ENCODE results near the gene SV2B. TPM values are rescaled to one million over a fixed set of nuclear protein-coding genes. Genes with fewer than 3 reads are reported as not detected.
A peak's percentile ranks its signal among the peaks of the same experiment; 100 is the strongest.

SV2B gene
- total RNA-seq, 1 experiment from 2014 or later = 1.4 TPM

DNA sequence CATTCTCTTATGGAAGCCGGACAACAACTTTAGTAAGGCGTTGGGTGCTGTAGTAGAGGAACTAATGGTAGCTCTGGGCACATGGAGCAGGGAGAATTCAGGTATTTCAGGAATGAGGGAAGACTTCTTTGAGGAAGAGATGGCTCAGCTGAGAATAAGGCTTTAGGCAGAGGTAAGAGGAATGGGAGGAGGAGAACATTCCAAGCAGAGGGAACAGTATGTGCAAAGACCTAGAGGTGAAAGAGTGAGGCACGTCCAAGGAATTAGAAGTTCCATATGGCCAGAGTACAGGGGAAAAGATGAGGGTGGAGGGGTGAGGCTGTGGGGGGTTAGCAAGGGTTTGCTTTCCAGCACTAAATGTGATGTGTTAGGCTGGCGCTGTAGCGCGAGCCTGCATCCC lies 1.6 kb upstream of the SV2B start:
- H3K4me3 Mint-ChIP-seq = peak overlapping the region; percentile 2
- ATAC-seq (no peak), DNase-seq (ENCODE audit: low spot score) (no peak)
- peaks cover 14% of the 10 kb centered on the region for H3K9me3 Mint-ChIP-seq
- peaks cover 3% of the 10 kb centered on the region; the same call in 1 of the 2 replicates for H3K36me3 Mint-ChIP-seq
- ChIA-PET CTCF (interaction anchor here (1.0 to 2.3 kb wide), 3 partner anchors 64 to 161 kb away, joined by 3 to 12 read pairs (median 10); no protein-coding TSS in a partner anchor), POLR2A (no interaction called here)
- H3K27ac Mint-ChIP-seq = no peak overlapping the region
- no peak for TF ChIP-seq FOXJ3 (CRISPR knock-in tag; IDR thresholded peaks at IDR 0.05; ENCODE audit: borderline replicate concordance)
- TF ChIP-seq ZNF671 (CRISPR knock-in tag; IDR thresholded peaks at IDR 0.05) = no peak
- TF ChIP-seq, protein P1, sequence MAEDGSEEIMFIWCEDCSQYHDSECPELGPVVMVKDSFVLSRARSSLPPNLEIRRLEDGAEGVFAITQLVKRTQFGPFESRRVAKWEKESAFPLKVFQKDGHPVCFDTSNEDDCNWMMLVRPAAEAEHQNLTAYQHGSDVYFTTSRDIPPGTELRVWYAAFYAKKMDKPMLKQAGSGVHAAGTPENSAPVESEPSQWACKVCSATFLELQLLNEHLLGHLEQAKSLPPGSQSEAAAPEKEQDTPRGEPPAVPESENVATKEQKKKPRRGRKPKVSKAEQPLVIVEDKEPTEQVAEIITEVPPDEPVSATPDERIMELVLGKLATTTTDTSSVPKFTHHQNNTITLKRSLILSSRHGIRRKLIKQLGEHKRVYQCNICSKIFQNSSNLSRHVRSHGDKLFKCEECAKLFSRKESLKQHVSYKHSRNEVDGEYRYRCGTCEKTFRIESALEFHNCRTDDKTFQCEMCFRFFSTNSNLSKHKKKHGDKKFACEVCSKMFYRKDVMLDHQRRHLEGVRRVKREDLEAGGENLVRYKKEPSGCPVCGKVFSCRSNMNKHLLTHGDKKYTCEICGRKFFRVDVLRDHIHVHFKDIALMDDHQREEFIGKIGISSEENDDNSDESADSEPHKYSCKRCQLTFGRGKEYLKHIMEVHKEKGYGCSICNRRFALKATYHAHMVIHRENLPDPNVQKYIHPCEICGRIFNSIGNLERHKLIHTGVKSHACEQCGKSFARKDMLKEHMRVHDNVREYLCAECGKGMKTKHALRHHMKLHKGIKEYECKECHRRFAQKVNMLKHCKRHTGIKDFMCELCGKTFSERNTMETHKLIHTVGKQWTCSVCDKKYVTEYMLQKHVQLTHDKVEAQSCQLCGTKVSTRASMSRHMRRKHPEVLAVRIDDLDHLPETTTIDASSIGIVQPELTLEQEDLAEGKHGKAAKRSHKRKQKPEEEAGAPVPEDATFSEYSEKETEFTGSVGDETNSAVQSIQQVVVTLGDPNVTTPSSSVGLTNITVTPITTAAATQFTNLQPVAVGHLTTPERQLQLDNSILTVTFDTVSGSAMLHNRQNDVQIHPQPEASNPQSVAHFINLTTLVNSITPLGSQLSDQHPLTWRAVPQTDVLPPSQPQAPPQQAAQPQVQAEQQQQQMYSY (CRISPR knock-in tag; IDR thresholded peaks at IDR 0.05) = no peak
- no peak for TF ChIP-seq PRRX2 (CRISPR knock-in tag; IDR thresholded peaks at IDR 0.05)
- no peak for TF ChIP-seq ZNF396 (CRISPR knock-in tag; IDR thresholded peaks at IDR 0.05; ENCODE audit: borderline replicate concordance)
- TF ChIP-seq FOXK1 (CRISPR knock-in tag; IDR thresholded peaks at IDR 0.05) = no peak
- no peak for TF ChIP-seq ZNF317 (CRISPR knock-in tag; IDR thresholded peaks at IDR 0.05; ENCODE audit: borderline replicate concordance, low read depth)
- TF ChIP-seq, protein P2, sequence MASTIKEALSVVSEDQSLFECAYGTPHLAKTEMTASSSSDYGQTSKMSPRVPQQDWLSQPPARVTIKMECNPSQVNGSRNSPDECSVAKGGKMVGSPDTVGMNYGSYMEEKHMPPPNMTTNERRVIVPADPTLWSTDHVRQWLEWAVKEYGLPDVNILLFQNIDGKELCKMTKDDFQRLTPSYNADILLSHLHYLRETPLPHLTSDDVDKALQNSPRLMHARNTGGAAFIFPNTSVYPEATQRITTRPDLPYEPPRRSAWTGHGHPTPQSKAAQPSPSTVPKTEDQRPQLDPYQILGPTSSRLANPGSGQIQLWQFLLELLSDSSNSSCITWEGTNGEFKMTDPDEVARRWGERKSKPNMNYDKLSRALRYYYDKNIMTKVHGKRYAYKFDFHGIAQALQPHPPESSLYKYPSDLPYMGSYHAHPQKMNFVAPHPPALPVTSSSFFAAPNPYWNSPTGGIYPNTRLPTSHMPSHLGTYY (CRISPR knock-in tag; IDR thresholded peaks at IDR 0.05) = no peak
- TF ChIP-seq TCF7 (CRISPR knock-in tag; IDR thresholded peaks at IDR 0.05; ENCODE audit: low read depth) = no peak
- no peak for TF ChIP-seq SMAD4 (CRISPR knock-in tag; IDR thresholded peaks at IDR 0.05)
- TF ChIP-seq, protein P3, sequence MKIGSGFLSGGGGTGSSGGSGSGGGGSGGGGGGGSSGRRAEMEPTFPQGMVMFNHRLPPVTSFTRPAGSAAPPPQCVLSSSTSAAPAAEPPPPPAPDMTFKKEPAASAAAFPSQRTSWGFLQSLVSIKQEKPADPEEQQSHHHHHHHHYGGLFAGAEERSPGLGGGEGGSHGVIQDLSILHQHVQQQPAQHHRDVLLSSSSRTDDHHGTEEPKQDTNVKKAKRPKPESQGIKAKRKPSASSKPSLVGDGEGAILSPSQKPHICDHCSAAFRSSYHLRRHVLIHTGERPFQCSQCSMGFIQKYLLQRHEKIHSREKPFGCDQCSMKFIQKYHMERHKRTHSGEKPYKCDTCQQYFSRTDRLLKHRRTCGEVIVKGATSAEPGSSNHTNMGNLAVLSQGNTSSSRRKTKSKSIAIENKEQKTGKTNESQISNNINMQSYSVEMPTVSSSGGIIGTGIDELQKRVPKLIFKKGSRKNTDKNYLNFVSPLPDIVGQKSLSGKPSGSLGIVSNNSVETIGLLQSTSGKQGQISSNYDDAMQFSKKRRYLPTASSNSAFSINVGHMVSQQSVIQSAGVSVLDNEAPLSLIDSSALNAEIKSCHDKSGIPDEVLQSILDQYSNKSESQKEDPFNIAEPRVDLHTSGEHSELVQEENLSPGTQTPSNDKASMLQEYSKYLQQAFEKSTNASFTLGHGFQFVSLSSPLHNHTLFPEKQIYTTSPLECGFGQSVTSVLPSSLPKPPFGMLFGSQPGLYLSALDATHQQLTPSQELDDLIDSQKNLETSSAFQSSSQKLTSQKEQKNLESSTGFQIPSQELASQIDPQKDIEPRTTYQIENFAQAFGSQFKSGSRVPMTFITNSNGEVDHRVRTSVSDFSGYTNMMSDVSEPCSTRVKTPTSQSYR (CRISPR knock-in tag; IDR thresholded peaks at IDR 0.05) = no peak
- TF ChIP-seq SMAD3 (CRISPR knock-in tag; IDR thresholded peaks at IDR 0.05; ENCODE audit: borderline replicate concordance) = no peak
- TF ChIP-seq, protein P4, sequence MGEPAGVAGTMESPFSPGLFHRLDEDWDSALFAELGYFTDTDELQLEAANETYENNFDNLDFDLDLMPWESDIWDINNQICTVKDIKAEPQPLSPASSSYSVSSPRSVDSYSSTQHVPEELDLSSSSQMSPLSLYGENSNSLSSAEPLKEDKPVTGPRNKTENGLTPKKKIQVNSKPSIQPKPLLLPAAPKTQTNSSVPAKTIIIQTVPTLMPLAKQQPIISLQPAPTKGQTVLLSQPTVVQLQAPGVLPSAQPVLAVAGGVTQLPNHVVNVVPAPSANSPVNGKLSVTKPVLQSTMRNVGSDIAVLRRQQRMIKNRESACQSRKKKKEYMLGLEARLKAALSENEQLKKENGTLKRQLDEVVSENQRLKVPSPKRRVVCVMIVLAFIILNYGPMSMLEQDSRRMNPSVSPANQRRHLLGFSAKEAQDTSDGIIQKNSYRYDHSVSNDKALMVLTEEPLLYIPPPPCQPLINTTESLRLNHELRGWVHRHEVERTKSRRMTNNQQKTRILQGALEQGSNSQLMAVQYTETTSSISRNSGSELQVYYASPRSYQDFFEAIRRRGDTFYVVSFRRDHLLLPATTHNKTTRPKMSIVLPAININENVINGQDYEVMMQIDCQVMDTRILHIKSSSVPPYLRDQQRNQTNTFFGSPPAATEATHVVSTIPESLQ (CRISPR knock-in tag; IDR thresholded peaks at IDR 0.05) = no peak
- TF ChIP-seq NFE2L1 (CRISPR knock-in tag; IDR thresholded peaks at IDR 0.05) = no peak
- TF ChIP-seq, protein P5, sequence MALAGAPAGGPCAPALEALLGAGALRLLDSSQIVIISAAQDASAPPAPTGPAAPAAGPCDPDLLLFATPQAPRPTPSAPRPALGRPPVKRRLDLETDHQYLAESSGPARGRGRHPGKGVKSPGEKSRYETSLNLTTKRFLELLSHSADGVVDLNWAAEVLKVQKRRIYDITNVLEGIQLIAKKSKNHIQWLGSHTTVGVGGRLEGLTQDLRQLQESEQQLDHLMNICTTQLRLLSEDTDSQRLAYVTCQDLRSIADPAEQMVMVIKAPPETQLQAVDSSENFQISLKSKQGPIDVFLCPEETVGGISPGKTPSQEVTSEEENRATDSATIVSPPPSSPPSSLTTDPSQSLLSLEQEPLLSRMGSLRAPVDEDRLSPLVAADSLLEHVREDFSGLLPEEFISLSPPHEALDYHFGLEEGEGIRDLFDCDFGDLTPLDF (CRISPR knock-in tag; IDR thresholded peaks at IDR 0.05) = no peak
- TF ChIP-seq, protein P6, sequence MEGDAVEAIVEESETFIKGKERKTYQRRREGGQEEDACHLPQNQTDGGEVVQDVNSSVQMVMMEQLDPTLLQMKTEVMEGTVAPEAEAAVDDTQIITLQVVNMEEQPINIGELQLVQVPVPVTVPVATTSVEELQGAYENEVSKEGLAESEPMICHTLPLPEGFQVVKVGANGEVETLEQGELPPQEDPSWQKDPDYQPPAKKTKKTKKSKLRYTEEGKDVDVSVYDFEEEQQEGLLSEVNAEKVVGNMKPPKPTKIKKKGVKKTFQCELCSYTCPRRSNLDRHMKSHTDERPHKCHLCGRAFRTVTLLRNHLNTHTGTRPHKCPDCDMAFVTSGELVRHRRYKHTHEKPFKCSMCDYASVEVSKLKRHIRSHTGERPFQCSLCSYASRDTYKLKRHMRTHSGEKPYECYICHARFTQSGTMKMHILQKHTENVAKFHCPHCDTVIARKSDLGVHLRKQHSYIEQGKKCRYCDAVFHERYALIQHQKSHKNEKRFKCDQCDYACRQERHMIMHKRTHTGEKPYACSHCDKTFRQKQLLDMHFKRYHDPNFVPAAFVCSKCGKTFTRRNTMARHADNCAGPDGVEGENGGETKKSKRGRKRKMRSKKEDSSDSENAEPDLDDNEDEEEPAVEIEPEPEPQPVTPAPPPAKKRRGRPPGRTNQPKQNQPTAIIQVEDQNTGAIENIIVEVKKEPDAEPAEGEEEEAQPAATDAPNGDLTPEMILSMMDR (IDR thresholded peaks at IDR 0.05) = no peak
- TF ChIP-seq, protein P7, sequence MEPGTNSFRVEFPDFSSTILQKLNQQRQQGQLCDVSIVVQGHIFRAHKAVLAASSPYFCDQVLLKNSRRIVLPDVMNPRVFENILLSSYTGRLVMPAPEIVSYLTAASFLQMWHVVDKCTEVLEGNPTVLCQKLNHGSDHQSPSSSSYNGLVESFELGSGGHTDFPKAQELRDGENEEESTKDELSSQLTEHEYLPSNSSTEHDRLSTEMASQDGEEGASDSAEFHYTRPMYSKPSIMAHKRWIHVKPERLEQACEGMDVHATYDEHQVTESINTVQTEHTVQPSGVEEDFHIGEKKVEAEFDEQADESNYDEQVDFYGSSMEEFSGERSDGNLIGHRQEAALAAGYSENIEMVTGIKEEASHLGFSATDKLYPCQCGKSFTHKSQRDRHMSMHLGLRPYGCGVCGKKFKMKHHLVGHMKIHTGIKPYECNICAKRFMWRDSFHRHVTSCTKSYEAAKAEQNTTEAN (CRISPR knock-in tag; IDR thresholded peaks at IDR 0.05) = no peak
- TF ChIP-seq, protein P8, sequence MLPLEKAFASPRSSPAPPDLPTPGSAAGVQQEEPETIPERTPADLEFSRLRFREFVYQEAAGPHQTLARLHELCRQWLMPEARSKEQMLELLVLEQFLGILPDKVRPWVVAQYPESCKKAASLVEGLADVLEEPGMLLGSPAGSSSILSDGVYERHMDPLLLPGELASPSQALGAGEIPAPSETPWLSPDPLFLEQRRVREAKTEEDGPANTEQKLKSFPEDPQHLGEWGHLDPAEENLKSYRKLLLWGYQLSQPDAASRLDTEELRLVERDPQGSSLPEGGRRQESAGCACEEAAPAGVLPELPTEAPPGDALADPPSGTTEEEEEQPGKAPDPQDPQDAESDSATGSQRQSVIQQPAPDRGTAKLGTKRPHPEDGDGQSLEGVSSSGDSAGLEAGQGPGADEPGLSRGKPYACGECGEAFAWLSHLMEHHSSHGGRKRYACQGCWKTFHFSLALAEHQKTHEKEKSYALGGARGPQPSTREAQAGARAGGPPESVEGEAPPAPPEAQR (CRISPR knock-in tag; IDR thresholded peaks at IDR 0.05) = no peak
- H3K27me3 Mint-ChIP-seq (ENCODE audit: low read depth) = peaks cover 84% of the 10 kb centered on the region
- peaks cover 18% of the 10 kb centered on the region for H3K4me1 Mint-ChIP-seq

Measured in WTC11 (cell line).